GM12878 (cell line): ENCODE results near the gene GPC5. TPM values are rescaled to one million over a fixed set of nuclear protein-coding genes. Genes with fewer than 3 reads are reported as not detected.

Experiments
- ATAC-seq: fragments of 200-7000 bp; cut with Tn5 transposase; 3 replicates; pipeline ENCODE4 v1.9.1; 2020; ENCODE audit warnings: mild to moderate bottlenecking, moderate library complexity
- BruUV-seq: library from RNA; stranded (reverse); fragments of 400-500 nt; replicated peaks from 2 replicates; lab custom pipeline; 2021; lab: Mats Ljungman, UMichigan
- CTCF ChIA-PET: fragments of 300-600 bp; sonication (Branson Sonifier 250); formaldehyde crosslinking; extraction: SDS; loops from one replicate; lab custom pipeline; 2021; ENCODE audit warnings: inconsistent platforms; lab: Yijun Ruan, JAX
- POLR2A ChIA-PET: fragments of 350-600 bp; formaldehyde crosslinking; extraction: SDS; loops from one replicate; lab custom pipeline; 2021; ENCODE audit warnings: inconsistent platforms; lab: Charles Lee
- RAD21 ChIA-PET: fragments of 300-600 bp; sonication (Branson Sonifier 250); formaldehyde crosslinking; loops from one replicate; lab custom pipeline; 2023; ENCODE audit warnings: antibody characterized with exemption; ENCODE audit not compliant: unreplicated experiment; lab: Charles Lee
- SMC1A ChIA-PET: fragments of 300-600 bp; sonication (Branson Sonifier 250); formaldehyde crosslinking; loops from one replicate; lab custom pipeline; 2023; ENCODE audit not compliant: unreplicated experiment, uncharacterized antibody; lab: Charles Lee
- DNase-seq: peaks from one replicate; pipeline ENCODE4 v3.0.0-alpha.2; 2011; ENCODE audit warnings: low read depth, low spot score
- FAIRE-seq: peaks from 3 replicates; lab custom pipeline; 2011; peaks lifted over from hg19 to GRCh38; lab: Jason Lieb, UNC
- H2AFZ ChIP-seq: 2 replicates; pipeline ENCODE4 v1.6.0; 2011; ENCODE audit warnings: low read depth, low read length, control low read depth; ENCODE audit not compliant: control insufficient read depth
- H3K27ac ChIP-seq: 2 replicates; pipeline ENCODE4 v1.5.1; 2011; ENCODE audit warnings: control low read depth; ENCODE audit not compliant: control insufficient read depth, insufficient read depth
- H3K27me3 ChIP-seq, 2 experiments: replicated peaks in 1 of 2; 2 replicates each; pipeline versions ENCODE4 v1.6.0 to v1.6.1; 2011; ENCODE audit warnings: low read length in 1 of 2; ENCODE audit not compliant: control insufficient read depth in 2 of 2, insufficient read depth in 2 of 2
- H3K36me3 ChIP-seq, 2 experiments: 2 replicates each; pipeline ENCODE4 v1.5.1; 2011; ENCODE audit warnings: low read length in 1 of 2; ENCODE audit not compliant: control insufficient read depth in 2 of 2, insufficient read depth in 2 of 2
- H3K4me1 ChIP-seq: 2 replicates; pipeline ENCODE4 v1.6.1; 2011; ENCODE audit warnings: mild to moderate bottlenecking, low read length, moderate library complexity, mixed read lengths; ENCODE audit not compliant: control insufficient read depth, insufficient read depth
- H3K4me2 ChIP-seq: 2 replicates; pipeline ENCODE4 v1.6.0; 2011; ENCODE audit warnings: control low read depth; ENCODE audit not compliant: control insufficient read depth, insufficient read depth
- H3K4me3 ChIP-seq: fragments of 200-600 bp; sonication (generic); 2 replicates; pipeline ENCODE4 v1.5.1; 2016
- H3K79me2 ChIP-seq: 2 replicates; pipeline ENCODE4 v1.6.0; 2011; ENCODE audit warnings: low read length; ENCODE audit not compliant: control insufficient read depth, insufficient read depth
- H3K9ac ChIP-seq: 2 replicates; pipeline ENCODE4 v1.8.0; 2011; ENCODE audit warnings: low read length, control low read depth, mixed read lengths; ENCODE audit not compliant: control insufficient read depth, insufficient read depth
- H3K9me3 ChIP-seq: replicated peaks from 3 replicates; pipeline ENCODE4 v1.5.1; 2011; ENCODE audit warnings: mild to moderate bottlenecking, low read length; ENCODE audit not compliant: control insufficient read depth, insufficient read depth
- H4K20me1 ChIP-seq: 2 replicates; pipeline ENCODE4 v1.6.0; 2011; ENCODE audit not compliant: control insufficient read depth, insufficient read depth
- EP300 ChIP-seq, 2 experiments: fragments of 150-350 bp in 1 of 2; IDR thresholded peaks; 2 replicates each; pipeline ENCODE4 v1.6.1; 2011 to 2012; ENCODE audit warnings: low read depth in 2 of 2, low read length in 2 of 2, borderline replicate concordance in 1 of 2, improper control_type of control experiment in 1 of 2, inconsistent platforms in 1 of 2; ENCODE audit not compliant: control insufficient read depth in 1 of 2
- GABPA ChIP-seq: IDR thresholded peaks from 2 replicates; pipeline ENCODE4 v1.6.1; 2014; ENCODE audit warnings: antibody characterized with exemption, low read depth, mild to moderate bottlenecking, inconsistent platforms
- JUNB ChIP-seq: IDR thresholded peaks from 2 replicates; pipeline ENCODE4 v1.6.1; 2016; ENCODE audit warnings: antibody characterized with exemption, mild to moderate bottlenecking
- MYB ChIP-seq: fragments of 150-350 bp; IDR thresholded peaks from 2 replicates; pipeline ENCODE4 v1.6.1; 2014; ENCODE audit warnings: mild to moderate bottlenecking, low read depth, low read length, borderline replicate concordance
- MYC ChIP-seq: IDR thresholded peaks from 2 replicates; pipeline ENCODE4 v1.6.1; 2011; ENCODE audit warnings: mild to moderate bottlenecking, low read length, moderate library complexity, inconsistent platforms; ENCODE audit not compliant: insufficient read depth, insufficient replicate concordance, insufficient read length, severe bottlenecking
- NFXL1 ChIP-seq: fragments of 450-650 bp; IDR thresholded peaks from 2 replicates; pipeline ENCODE4 v1.6.1; 2017; ENCODE audit warnings: antibody characterized with exemption, mild to moderate bottlenecking, borderline replicate concordance
- NR2C2 ChIP-seq: IDR thresholded peaks from 2 replicates; pipeline ENCODE4 v1.6.1; 2011; ENCODE audit warnings: borderline replicate concordance, low read depth; ENCODE audit not compliant: control insufficient read depth, insufficient read length
- RELA ChIP-seq: fragments of 450-650 bp; IDR thresholded peaks from 2 replicates; pipeline ENCODE4 v1.8.0; 2014; ENCODE audit warnings: borderline replicate concordance; ENCODE audit not compliant: partially characterized antibody
- SMC3 ChIP-seq: IDR thresholded peaks from 2 replicates; pipeline ENCODE4 v1.6.1; 2011; ENCODE audit warnings: low read length, improper control_type of control experiment, borderline replicate concordance
- YBX1 ChIP-seq: fragments of 450-650 bp; IDR thresholded peaks from 2 replicates; pipeline ENCODE4 v1.6.1; 2016; ENCODE audit warnings: antibody characterized with exemption
- WGBS: methylation state at CpG from one replicate; pipeline ENCODE4 v1.1.6; 2016; ENCODE audit warnings: low lambda C conversion rate; ENCODE audit not compliant: insufficient replicate concordance, insufficient coverage; ENCODE audit errors: missing lambda C conversion rate; 5-methylcytosine and 5-hydroxymethylcytosine counted together
- in situ Hi-C: fragments of 300-500 bp; cut with MboI; formaldehyde crosslinking; loops from 9 replicates; pipeline ENCODE4 v1.14.3; 2018; ENCODE audit warnings: mixed read lengths
- intact Hi-C: fragments of 100-400 bp; cut with micrococcal nuclease; formaldehyde crosslinking; loops from one replicate; pipeline ENCODE4 v1.14.2; 2022; ENCODE audit not compliant: unreplicated experiment
- polyA plus RNA-seq, 11 experiments: library from polyadenylated mRNA; depleted of rRNA in 4 of 11; unstranded in 6 of 11; stranded (reverse) in 5 of 11; fragments of >200 nt; fragmentation: Nextera tagmentation in 4 of 11; fragmentation: Illumina TruSeq in 1 of 11; extraction: Ambion mirVana in 4 of 11; extraction: Trizol in 1 of 11; gene quantifications; 1 replicate in 1 of 11; 2 replicates in 10 of 11; pipeline versions ENCODE4 v1.2.1 to v1.2.3, GENCODE V29; 2011 to 2016; ENCODE audit warnings: inconsistent platforms in 2 of 11, missing spikeins in 2 of 11, low read depth in 1 of 11
- total RNA-seq, 4 experiments: library from RNA; depleted of rRNA in 3 of 4; stranded (reverse); fragments of >200 nt in 3 of 4; fragmentation: Illumina TruSeq in 1 of 4; extraction: Trizol in 1 of 4; gene quantifications; 2 replicates each; pipeline versions ENCODE4 v1.2.1 to v1.2.3, GENCODE V29; 2013 to 2021

GPC5 gene
- total and polyA plus RNA-seq, 10 of the 15 experiments (the other 5 are each of a cell fraction or from before 2014, with no cell fraction given) = 0.05 to 0.87 (median 0.44) TPM; not detected in 1

GRCh38 chr13:92661406-92661805, 1263.0 kb downstream of the GPC5 start:
- no TSS peak for BruUV-seq
- CTCF ChIA-PET = no interaction called here
- Histone ChIP-seq H2AFZ (no peak overlapping the region), H3K9me3 (no peaks in the 10 kb centered on the region), H4K20me1 (no peaks in the 10 kb centered on the region), H3K4me3 (no peak overlapping the region), H3K9ac (no peak overlapping the region), H3K27ac (no peak overlapping the region), H3K4me2 (no peak overlapping the region), H3K36me3 (no peaks in the 10 kb centered on the region), H3K79me2 (no peaks in the 10 kb centered on the region), H3K27me3 (no peaks in the 10 kb centered on the region), H3K4me1 (no peaks in the 10 kb centered on the region)
- WGBS = 40% methylated on average over 1 of the region's 1 CpG
- ATAC-seq (no peak), DNase-seq (no peak), FAIRE-seq (no peak)
- POLR2A ChIA-PET = no interaction called here
- in situ Hi-C loops = no loop called here
- SMC1A ChIA-PET = no interaction called here
- RAD21 ChIA-PET = no interaction called here
- intact Hi-C loops = no loop called here
- no peak for TF ChIP-seq MYB
- no peak for TF ChIP-seq EP300 (IDR thresholded peaks at IDR 0.05; ENCODE audit: borderline replicate concordance in 1 of 2, control insufficient read depth in 1 of 2, low read depth in 2 of 2, low read length in 2 of 2)
- TF ChIP-seq YBX1 = no peak
- TF ChIP-seq JUNB = no peak
- TF ChIP-seq GABPA = no peak
- TF ChIP-seq RELA = no peak
- TF ChIP-seq MYC = no peak
- TF ChIP-seq NR2C2 = no peak
- no peak for TF ChIP-seq SMC3
- TF ChIP-seq NFXL1 = no peak
